Right lobe of liver (tissue), 4 donors: Measurements from ENCODE around the gene CYTH4.

Experiments
- POLR2A ChIP-seq: fragments of 450-650 bp; IDR thresholded peaks from one replicate; pipeline ENCODE4 v1.6.1; 2017; ENCODE audit warnings: antibody characterized with exemption, mild to moderate bottlenecking
- TF ChIP-seq, protein P1 (sequence below), 4 donors: fragments of 200-600 bp in 3 of 4; fragments of 450-650 bp in 1 of 4; IDR thresholded peaks; one replicate each; pipeline versions ENCODE4 v1.5.1 to v1.8.0; 2016 to 2022; ENCODE audit warnings: antibody characterized with exemption in 4 of 4, mild to moderate bottlenecking in 2 of 4
- donor health status: DM: no; HTN: no; CAD: no.
- donor health status: DM: no; HTN: no; CAD: no.
- donor health status: DM: no; HTN: yes; CAD: no.

DNA sequence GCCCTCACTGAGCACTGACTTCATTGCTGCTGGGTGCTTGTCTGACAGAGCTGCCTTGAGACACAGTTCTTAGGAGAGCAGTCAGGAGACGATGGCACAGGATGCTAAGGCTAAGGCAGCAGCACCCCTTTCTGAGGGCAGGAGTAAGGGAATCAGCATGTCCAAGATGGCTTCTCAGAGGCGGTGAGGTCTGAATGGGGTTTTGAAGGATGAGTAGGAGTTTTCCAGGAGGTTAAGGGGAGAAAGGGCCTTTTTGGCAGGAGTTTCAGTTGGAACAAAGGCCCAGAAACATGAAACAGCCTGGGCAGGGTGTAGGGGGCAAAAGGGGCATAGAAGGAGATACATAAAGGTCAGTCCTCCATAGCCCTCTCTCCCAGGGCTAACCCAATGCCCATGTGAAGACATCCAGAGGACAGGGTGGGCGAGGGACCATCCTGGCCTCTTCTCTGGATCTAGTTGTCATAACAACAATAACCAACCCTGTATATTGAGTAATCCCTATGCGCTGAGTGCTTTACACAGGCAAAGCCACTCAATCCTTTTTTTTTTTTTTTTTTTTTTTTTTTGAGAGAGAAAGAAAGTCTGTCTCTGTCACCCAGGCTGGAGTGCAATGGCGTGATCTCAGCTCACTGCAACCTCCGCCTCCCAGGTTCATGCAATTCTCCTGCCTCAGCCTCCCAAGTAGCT is 19.0 kb downstream of the CYTH4 start:
- TF ChIP-seq, protein P1, sequence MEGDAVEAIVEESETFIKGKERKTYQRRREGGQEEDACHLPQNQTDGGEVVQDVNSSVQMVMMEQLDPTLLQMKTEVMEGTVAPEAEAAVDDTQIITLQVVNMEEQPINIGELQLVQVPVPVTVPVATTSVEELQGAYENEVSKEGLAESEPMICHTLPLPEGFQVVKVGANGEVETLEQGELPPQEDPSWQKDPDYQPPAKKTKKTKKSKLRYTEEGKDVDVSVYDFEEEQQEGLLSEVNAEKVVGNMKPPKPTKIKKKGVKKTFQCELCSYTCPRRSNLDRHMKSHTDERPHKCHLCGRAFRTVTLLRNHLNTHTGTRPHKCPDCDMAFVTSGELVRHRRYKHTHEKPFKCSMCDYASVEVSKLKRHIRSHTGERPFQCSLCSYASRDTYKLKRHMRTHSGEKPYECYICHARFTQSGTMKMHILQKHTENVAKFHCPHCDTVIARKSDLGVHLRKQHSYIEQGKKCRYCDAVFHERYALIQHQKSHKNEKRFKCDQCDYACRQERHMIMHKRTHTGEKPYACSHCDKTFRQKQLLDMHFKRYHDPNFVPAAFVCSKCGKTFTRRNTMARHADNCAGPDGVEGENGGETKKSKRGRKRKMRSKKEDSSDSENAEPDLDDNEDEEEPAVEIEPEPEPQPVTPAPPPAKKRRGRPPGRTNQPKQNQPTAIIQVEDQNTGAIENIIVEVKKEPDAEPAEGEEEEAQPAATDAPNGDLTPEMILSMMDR (IDR thresholded peaks at IDR 0.05): no peak
- TF ChIP-seq POLR2A: no peak
